ENCODE data around the gene BANP.
"Not testable (repeated sequence)": the region's sequence is repeated elsewhere in the genome, so short reads cannot be mapped to it uniquely, and the experiment has no call there.

Gene BANP

DNA sequence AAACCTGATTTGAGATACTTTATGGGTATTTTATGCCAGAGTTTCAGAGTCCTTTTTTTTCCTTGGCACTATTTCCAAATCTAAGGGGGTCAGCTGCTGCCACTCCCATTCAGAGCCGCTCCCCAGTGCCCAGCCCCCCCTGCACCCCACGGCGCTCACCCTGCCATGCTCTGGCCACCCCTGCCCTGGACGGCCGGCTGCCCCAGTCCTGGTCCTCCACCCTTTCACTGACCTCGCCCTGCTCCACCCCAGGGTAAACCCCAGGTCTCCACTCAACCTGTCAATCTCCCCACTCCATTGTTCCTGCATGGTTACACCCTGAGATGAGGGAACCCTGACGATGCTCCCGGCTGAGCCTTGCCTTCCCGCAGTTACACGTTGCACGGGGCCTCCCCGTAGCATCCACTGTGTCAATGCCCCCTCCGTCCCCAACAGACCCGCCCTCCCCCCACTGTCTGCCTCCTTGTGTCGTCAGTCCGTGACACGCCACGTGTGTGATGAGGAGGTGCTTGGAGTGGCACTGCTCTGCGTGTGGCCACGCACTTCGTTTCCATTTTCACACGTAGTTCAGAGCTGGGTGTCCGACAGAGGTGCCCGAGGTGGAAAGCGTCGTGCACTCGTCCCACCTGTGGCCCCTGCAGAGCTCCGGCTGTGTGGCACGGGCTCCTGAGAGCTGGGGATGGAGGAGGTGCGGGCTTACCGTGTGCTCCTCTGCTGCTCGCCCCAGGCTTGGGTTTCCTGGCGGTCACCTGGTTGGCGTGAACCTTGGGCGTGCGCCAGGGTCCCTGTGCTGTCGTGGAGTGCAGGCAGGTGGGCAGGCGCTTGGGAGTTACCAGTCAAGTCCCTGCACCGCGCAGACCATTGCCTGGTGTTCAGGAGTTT, 116.5 kb downstream of the BANP start:
- DNase-seq = no peak

DNA sequence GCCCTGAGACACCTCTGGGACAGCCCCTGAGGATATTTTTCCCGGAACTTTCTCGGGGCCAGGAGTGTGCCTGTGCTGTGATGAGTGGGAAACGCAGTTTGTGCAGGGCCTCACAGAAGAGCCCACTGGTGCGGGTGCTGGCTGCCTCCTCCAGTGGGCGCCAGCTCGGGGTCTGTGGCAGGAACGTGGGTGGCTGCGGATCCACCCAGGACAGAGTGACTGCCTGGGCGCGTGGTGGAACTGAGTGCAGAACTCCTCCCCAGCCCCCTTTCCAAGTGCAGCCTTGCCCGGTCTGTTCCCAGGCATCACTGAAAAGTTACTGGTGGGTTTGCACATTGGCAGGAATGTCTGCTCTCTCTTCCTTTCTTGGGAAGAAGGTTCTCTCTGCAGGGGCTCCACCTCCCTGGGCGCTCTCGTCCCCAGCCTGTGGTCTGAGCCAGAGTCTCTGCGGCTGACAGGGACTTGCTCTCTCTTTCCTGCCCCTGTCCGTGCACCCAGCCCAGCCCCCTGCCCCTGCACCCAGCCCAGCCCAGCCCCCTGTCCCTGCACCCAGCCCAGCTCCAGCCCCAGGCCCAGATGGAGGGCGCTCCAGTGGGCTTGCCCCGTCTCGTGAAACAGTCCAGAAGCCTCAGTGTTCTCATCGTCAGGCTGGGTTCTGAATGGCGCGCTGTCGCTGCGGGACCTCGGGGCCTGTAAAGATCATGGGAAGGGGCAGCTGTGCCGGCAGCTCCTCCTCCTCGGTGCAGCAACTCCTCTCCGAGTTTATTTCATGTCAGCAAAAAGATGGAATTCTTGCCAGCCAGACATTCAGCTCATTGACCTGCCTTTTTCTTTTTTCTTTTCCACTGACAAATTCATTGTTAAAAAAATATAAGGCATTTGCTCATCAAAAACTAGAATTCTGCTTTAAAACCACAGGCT, 117.5 kb downstream of the BANP start:
- DNase-seq = no peak

DNA sequence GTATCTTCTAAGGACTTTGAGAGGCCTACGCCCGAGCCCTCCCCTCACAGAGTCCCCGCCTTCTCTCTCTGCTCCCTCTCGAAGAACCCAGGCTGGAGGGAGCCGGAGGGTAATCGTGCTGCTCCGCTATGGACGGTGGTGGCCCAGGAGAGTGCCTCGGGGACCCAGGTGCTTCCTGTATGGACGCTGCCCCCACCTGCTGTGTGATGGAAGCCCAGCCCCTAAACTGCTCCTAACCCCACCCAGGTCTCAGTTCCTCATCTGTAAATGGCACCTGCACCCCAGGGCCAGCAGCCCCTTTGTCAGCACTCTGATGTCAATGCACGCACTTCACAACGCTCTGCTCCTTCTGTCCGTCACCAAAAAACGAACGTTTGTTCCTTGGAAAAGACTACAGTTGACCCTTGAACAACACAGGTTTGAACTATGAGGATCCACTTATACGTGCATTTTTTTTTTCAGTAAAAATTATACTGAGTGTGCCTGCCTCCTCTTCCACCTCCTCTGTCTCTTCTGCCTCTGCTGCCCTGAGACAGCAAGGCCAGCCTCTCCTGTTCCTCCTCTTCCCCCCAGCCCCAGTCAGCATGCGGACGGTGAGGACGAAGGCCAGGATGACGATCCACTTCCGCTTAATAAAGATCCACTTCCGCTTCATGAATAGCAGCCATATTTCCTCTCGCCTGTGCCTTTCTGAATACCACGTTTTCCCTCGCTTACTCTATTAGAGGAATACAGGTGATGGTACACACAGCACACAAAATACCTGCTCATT, 118.3 kb downstream of the BANP start:
- no peak for DNase-seq

DNA sequence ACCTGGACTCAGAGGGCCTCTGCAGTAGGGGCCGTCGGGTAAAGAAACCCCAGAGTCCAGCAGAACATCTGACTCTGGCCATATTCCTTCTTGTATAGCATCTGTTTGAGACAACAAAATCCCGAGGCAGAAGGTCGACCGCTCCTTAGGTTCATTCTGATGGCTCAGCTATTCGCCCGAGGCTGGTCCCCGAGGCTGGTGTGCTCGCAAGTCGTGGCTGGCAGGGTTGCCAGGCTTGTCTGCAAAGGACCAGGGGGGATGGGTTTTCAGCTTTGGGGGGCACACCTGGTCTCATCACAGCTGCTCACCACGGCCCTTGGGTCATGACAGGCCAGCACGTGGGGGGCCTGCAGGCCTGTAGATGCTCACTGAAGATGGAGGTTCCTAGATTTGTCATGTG, 119.1 kb downstream of the BANP start:
- DNase-seq = no peak

DNA sequence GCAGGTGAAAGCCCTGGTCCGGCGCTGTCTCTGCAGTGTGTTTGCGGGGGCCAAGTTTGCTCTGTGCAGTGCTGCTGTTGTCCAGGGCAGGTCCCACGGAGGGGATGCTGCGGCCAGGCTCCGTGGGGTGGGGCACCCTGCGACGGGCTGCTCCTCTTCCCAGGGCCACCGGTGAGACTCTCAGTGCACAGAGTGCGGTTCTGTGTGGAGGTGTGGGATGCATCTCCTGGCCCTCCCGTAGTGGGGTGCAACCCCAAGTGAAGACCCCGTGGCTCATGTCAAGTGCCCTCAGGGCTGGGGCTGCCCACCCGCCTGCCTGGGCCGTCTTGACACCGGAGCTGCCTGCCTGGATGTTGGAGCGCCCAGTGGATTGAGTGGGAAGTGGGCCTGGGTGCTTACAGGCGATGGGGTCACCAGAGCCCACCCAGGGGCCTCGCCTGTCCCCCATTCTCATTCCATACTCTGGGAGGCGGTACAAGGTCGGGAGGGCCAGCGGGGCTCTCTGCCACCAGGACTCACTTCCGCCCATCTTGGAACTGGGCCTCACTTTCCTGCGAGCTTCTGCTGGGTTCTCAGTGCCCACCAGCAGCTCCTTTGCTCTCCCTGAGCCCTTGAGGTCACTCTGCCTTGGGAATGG, 119.9 kb downstream of the BANP start:
- DNase-seq = no peak

DNA sequence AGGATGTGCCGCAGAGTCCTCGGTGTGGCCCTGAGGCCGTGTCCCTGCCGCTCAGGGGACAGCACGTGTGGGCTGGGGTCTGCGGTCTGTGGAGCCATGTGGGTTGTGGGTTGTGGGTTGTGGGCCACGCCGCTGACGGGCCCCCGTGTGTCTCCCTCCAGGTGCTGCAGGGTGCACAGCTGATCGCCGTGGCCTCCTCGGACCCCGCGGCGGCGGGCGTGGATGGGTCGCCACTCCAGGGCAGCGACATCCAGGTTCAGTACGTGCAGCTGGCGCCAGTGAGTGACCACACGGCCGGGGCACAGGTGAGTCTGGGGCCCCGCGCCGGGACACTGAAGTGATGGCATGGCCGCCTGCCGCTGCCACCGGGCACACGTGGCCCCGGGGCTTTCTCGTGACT, 120.7 kb downstream of the BANP start:
- DNase-seq = no peak

DNA sequence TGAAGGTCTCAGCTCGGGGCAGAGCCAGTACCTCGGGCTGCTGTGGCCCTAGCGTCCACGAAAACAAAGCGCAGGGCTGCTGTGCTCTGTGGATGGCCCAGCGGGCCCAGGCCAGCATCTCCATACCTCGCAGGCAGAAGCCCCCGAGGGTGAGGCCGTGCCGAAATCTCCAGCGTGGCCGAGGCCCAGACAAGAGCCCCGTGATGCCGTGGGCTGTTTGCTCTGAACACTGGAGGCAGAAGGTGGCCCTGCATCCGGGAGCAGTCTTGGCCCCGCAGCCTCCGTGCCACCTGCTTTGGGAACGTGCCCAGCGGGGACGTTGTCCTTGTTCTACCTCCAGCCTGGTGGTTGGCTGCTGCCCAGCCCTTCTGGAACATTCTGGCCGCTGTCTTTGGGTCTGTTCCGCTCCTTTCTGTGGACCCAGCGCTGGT, 121.4 kb downstream of the BANP start:
- DNase-seq = no peak

DNA sequence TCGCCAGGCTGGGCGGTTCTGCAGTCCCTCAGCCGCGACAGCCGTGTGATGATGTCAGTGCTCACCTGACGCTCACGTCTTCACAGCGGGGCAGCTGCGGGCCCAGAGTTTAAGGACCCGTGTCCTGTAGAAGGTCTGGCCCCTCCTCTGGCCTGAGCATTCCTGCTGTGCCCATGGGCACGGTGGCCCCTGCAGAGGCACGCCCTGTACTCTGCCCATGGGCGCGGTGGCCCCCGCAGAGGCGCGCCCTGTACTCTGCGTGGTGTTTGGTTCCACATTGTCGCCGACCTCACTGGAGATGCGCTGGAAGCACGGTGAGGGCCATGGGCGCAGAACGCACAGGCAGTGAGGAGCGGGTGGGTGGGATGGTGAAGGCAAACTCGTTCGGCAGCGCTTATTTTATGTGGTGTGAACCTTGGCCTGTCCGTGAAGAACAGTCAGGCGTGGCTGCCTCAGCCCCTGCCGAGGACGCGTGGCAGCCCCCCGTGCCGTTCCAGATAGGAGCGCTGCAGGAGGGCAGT, 122.0 kb downstream of the BANP start:
- DNase-seq = no peak

DNA sequence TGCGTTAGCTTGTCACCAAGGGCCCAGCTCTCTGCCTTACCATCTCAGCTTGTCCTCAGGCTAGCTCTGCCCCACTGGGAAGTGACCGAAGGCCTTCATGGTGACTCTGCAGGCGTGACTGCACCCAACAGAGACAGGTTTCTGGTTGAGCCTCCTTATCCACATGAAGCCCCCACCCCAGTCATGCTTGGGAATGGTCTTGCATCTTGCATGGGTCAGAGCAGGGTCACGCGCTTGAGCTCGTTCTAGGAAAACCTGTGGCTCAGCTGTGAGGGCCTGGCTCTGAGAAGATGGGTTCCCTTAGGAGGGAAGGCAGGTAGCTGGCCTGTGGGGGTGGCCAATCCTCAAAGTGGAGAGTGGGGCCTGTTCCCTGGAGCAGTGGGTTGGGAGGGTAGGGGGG, 122.8 kb downstream of the BANP start:
- no peak for DNase-seq

DNA sequence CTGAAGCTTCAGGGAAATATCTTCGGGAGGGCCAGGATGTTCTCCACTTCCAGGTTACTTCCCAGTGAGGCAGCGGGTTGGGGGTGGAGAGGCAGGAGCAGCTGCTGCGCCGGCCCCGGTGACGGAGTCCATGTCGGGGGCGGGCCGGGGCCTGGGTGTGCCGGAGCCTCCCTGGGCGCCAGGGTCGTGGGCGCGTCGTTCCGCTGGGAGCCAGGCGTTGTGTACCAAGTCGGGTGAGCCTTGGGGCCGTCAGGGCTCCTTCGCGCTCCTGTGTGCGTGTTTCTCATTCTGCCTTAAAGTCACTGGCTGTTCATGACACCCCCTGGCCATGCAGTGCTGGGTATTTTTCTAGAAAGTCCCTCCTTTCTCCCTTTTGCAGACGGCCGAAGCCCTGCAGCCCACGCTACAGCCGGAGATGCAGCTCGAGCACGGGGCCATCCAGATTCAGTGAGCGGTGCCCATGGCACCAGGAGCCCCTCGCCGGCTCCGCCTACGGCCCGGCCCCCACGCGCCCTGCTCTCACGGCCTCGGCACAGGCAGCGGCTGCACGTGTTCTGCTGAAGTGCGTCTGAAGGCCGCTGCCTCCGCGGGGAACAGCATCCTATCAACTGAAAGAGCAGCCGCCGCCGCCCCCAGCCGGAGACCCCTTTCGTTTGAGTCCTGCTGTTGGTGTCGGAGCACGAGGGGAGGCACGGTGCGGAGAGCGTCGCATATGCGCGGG, 125.1 kb downstream of the BANP start:
- no peak for DNase-seq

DNA sequence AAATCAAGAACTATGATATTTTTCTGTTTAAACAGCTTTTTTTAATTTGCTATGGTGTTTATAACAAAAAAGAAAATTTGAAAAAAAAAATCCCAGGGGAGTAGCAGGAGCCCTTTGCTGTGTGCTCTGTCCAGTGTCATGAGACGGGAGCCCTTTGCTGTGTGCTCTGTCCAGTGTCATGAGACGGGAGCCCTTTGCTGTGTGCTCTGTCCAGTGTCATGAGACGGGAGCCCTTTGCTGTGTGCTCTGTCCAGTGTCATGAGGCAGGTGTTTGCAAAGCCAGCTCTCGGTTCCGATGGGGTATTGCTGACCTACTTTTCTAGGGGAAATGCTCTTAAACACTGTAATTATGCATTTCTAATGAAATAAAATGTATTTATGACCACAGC, 125.7 kb downstream of the BANP start:
- DNase-seq = not testable (repeated sequence)

DNA sequence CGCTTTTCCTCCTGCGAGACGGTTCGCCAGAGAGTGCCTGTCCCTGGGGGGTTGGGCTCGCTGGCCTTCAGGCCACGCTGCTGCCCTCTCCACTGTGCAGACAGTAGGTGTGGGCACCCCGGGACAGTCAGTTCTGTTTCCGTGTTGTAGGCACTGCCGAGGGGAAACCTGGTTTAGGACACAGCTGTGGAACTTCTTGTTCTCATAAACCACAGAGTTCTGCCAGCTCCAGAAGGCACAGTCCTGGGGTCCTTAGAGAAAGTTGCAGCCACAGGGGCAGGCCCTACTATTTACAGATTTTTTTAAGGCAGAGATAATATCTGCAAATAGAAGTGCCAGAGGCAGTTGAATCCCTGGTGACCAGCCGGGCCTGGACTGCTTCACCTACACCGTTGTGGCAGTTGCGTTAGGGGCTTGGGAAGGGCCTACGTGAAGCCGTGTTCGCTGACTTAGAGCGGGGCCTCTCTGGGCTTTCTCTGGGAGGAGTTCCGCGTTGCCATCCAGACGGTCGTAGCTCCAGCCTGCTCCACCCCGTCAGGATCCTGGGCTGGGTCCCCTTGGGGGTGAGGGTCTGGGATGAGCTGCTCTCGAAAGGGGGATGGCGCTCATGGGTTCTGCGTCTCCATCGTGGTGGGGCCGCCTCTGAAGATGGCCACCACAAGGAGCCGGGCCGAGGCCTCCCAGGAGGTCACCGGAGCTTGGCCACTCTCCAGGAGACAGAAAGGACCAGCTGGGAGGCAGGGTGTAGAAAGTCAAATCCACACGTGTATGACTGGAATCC, 126.3 kb downstream of the BANP start:
- no peak for DNase-seq

DNA sequence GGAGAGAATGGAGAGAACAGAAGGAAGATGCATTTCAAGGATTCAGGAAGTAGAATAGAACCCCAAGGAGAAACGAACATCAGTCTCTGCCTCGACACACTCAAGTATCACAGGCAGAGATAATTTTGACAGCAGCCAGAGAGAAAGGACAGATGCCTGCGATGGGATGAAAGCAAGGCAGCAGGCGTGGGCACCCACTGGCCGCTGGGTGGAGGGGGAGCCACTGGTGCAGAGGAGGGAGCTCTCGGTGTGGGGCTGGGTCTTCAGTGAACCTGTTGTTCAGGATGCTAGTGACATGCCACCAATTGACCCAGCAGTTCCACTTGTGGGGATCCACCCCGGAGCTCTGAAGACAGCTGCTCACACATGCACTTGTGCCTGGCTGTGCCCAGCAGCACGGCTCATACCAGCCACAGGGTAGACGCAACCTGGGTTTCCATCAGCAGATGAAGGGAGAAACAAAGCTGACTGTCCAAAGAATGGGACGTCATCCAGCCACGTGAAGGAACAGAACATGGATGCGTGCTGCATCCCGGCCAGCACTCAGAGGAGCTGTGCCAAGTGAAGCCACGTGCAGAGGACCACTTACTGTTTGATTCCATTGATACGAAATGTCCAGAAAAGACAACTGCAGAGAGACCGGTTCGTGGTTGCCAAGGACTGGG, 127.0 kb downstream of the BANP start:
- no peak for DNase-seq

DNA sequence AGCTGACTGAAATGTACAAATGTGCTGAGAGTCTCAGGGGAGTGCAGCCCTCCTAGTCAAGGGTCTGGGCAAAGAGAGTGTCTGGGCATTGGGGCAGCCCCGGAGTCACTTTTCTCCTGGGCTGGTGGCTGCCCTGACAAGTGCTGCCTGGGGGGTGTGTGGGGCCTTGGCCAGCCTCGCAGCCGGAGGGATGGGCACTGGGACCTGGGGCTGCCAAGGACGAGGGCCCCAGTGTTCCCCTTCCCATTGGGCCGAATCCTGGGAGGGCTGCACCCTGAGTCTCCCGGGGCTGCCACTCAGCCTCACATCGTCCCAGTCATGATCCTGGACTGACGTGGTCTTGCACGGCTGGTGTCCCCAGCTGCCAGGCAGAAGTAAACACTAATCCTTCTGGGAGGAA, 132.3 kb downstream of the BANP start:
- no peak for DNase-seq

DNA sequence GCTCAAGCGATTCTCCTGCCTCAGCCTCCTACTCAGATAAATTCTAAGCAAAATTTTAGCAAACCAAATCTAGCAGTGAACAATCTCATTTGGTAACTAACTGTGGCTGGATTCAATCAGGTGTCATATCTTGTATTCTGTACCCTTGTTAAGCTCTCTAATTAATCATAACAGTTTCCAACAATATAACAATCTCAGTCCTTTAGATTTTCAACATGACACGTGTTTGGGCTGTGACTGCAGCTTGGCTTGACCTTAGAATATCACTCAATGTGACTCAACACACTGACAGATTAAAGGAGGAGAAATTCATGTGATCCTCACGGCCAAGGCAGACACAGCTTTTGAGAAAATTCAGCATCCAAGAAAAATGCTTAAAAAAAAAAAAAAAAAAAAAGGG, 133.6 kb downstream of the BANP start:
- DNase-seq = no peak

DNA sequence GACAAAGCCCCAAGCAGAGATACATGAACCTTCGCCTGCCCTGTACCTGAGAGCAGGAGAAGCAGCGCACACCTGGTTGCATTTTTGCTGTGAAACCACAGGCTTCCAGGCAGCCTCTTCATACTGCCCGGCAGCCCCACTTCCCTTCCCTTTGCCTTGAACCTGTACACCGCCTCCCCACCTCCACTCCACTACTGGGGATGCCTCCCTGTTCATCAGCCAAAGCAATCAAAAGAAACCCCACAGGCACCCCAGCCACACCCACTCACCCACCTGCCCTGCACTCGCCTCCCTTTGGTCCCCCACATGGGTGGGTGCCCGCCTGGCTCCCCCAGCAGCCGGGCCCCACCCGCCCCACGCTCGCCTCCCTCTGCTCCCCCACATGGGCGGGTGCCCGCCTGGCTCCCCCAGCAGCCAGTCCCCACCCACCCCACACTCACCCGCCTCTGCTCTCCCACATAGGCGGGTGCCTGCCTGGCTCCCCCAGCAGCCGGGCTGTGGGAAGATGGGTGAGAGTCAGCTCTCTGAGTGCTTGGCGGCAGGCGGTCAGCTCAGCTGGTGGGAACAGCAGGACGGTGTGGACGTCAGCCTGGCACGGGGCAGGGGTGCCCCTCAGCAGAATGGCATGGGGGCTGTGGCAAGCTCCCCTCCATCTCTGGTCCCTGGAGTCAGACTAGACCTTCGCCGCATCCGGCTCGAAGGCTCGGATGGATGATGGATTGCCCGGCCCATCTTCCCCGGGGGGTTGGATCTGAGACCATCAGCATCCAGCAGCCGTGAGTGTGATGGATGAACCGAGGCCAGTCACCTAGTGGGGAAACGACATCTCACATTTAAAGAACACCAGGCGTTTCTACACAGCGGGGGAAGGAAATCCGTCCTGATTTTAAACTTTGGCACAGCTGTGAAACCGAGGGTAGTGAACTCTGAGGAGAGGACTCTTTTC, 135.6 kb downstream of the BANP start:
- no peak for DNase-seq

DNA sequence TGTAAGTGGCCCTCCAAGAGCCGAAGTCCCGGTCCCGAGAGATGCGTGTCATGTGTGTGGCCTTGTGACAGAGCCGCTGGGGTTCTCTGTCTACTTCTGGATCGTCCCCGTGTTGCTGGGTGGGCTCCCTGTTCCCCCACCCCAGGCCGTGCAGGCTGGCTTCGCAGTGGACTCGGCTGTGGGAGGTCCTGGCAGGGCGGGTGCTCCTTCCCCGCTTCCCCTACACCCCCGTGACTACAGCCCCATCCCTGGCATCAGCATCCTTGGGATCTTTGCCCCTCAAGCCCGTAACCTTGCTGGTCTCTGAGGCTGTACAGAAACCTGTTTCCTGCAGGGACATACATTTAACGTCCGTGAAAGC, 136.3 kb downstream of the BANP start:
- DNase-seq = no peak

DNA sequence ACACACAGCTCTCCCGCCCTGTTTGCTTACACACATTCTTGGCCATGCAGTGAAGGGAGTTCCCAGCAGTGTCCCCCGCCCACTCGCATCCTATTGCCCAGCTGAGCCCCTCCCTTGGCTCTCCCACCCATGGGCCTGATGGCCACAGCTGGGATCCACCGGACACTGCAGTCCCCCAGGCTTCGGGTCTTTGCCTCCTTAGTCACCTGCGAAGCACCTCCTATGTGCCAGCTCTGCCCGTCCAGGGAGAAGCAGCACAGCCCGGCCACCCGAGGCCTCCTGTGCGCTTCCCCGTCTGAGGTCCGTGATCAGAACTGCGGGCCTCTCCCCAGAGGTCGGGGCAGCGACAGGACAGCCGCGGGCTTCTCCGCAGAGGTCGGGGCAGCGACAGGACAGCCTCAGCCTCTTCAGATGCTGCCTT, 136.9 kb downstream of the BANP start:
- DNase-seq = no peak

DNA sequence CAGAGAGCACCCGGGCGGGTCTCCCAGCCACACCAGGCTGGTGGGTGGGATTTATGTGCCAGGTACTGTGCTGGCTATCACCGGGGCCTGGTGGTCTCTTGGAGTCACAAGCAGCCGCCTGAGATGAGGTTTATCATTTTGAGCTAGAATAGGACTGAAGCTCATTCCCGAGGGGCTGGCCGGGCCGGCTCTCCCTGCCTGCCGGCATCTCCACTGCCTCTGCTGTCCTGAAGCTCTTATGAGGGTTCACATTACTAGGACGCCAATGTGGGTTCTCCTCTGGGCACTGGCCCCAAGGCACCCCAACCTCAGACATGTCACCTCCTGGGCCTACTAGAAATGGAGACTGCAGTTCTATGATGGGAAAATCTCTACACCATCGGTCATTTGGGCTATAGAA, 137.4 kb downstream of the BANP start:
- not testable (repeated sequence) for DNase-seq

Data from NCI-H1048 (cell line).